AG04449 (cell line): Measurements from ENCODE around the gene C16orf96.

Experiments used
- CTCF ChIA-PET: fragments of 350-600 bp; formaldehyde crosslinking; extraction: SDS; loops from one replicate; lab custom pipeline; 2021; ENCODE audit warnings: antibody characterized with exemption; lab: Yijun Ruan, JAX
- POLR2A ChIA-PET: fragments of 400-600, 350-600 bp; formaldehyde crosslinking; extraction: SDS; loops from one replicate; lab custom pipeline; 2020; ENCODE audit warnings: antibody characterized with exemption, inconsistent platforms; lab: Yijun Ruan, JAX
- DNase-seq: peaks from one replicate; pipeline ENCODE4 v3.0.0-alpha.2; 2010; ENCODE audit warnings: low read depth, low spot score
- H3K4me3 ChIP-seq: 2 replicates; pipeline ENCODE4 v1.5.1; 2011; ENCODE audit warnings: low read depth, mild to moderate bottlenecking, control low read depth, low read length
- CTCF ChIP-seq: IDR thresholded peaks from one replicate; pipeline ENCODE4 v1.5.1; 2011; ENCODE audit warnings: mild to moderate bottlenecking, moderate library complexity, low read length, control low read depth, inconsistent platforms; ENCODE audit not compliant: insufficient read depth; ENCODE audit errors: missing control alignments

Gene C16orf96

GRCh38 chr16:4510747-4511426 lies 45.3 kb upstream of the C16orf96 start:
- no peak for TF ChIP-seq CTCF
- DNase-seq = no peak
- ChIA-PET CTCF (interaction anchor here (1.0 to 12.7 kb wide), 8 partner anchors 10 to 123 kb away, joined by 3 to 267 read pairs (median 4); no protein-coding TSS in a partner anchor), POLR2A (no interaction called here)
- H3K4me3 ChIP-seq = no peak overlapping the region

GRCh38 chr16:4511441-4512082 lies 44.6 kb upstream of the C16orf96 start:
- POLR2A ChIA-PET = no interaction called here
- no peak overlapping the region for H3K4me3 ChIP-seq
- peak; percentile 76 for TF ChIP-seq CTCF
- DNase-seq = no peak
- CTCF ChIA-PET = interaction anchor here (1.0 to 12.7 kb wide), 7 partner anchors 9 to 82 kb away, joined by 3 to 267 read pairs (median 3); no protein-coding TSS in a partner anchor

DNA sequence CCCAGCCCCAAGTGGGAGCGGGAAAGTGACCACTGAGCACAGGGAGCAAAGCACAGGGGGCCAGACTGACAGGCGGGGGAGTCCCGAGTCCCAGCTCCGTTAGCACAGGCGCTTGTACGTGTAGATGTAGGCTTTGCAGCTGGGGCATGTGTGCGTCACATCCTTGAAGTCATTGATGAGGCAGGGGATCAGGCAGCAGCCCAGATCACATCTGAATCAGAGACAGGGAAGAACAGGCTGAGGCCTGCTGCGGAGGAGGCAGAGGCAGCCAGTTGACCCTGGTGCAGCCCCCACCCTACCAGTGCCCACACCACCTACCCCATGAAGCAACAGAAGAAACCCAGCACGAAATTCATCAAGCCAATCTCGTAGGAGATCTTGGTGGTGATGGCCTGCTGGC lies 43.7 kb upstream of the C16orf96 start:
- DNase-seq = no peak
- POLR2A ChIA-PET = no interaction called here
- no peak overlapping the region for H3K4me3 ChIP-seq
- CTCF ChIA-PET = interaction anchor here (1.1 to 12.7 kb wide), 4 partner anchors 10 to 81 kb away, joined by 3 to 267 read pairs (median 5); no protein-coding TSS in a partner anchor
- no peak for TF ChIP-seq CTCF

GRCh38 chr16:4513086-4513860 lies 42.9 kb upstream of the C16orf96 start:
- TF ChIP-seq CTCF = no peak
- ChIA-PET POLR2A (no interaction called here), CTCF (interaction anchor here (1.4 to 12.7 kb wide), 3 partner anchors 8 to 73 kb away, joined by 12 to 267 read pairs (median 22); no protein-coding TSS in a partner anchor)
- no peak overlapping the region for H3K4me3 ChIP-seq
- no peak for DNase-seq

DNA sequence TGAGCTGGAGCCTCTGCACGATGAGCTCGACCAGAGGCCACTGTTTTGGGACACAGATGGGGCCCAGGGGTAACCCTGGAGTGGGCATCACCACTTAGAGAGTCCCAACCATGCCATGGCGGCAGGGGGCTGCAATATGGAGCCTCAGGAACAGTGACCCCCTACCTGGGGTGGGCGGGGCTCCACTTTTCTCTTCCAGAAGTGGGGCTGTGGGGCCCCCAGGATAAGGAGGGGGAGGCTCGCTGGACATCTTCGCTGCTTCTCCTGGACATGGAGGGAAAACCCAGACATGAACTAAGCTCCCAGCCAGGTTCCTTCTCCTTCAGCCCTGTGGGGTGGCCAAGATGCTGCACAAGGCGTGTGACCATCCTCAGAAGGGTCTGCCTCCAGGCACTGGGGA lies 42.3 kb upstream of the C16orf96 start:
- ChIA-PET POLR2A (no interaction called here), CTCF (interaction anchor here (1.4 to 12.7 kb wide), 4 partner anchors 9 to 72 kb away, joined by 6 to 267 read pairs (median 17); no protein-coding TSS in a partner anchor)
- no peak overlapping the region for H3K4me3 ChIP-seq
- no peak for TF ChIP-seq CTCF
- DNase-seq = no peak
